NCI-H2029 treated with DMSO at 0.1 percent for 48 hours (cell line): ENCODE data around the gene ADSL.

ENCODE experiments used
- DNase-seq: peaks from one replicate; lab custom pipeline; 2025; lab: John Stamatoyannopoulos, UW

ADSL gene

DNA sequence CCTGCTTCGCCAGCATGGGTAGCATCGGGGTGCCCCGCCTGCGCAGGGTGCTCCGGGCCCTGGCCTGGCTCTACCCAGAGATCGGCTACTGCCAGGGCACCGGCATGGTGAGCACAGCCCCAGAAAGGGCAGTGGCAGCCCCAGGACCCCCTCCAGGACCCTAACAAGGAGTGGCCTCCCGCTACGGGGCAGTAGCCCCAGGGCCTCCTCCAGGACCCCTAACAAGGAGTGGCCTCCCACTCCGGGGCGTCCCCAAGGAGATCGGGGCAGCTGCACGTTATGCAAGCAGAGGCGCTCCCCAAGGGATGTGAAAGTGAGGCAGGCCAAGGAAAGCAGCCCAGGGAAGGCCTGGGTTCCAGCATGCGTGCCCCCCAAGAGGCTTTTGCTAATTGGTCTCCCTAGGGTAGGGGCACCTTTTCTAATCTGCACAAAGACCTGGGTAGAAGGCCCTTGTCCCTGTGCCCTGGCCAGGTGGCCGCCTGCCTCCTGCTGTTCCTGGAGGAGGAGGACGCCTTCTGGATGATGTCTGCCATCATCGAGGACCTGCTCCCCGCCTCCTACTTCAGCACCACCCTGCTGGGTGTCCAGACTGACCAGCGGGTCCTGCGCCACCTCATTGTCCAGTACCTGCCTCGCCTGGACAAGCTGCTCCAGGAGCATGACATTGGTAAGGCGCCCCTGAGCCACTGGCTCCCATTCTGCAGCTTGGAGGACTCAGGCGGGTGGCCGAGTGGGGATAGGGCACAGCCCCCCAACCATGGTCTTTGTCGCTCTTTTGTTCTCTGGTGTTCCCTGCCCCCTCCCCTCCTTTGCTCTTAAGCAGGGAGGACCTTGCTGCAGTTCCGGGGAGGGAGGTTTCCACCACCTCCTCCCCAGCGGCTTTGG is 59.1 kb downstream of the ADSL start:
- no peak for DNase-seq

DNA sequence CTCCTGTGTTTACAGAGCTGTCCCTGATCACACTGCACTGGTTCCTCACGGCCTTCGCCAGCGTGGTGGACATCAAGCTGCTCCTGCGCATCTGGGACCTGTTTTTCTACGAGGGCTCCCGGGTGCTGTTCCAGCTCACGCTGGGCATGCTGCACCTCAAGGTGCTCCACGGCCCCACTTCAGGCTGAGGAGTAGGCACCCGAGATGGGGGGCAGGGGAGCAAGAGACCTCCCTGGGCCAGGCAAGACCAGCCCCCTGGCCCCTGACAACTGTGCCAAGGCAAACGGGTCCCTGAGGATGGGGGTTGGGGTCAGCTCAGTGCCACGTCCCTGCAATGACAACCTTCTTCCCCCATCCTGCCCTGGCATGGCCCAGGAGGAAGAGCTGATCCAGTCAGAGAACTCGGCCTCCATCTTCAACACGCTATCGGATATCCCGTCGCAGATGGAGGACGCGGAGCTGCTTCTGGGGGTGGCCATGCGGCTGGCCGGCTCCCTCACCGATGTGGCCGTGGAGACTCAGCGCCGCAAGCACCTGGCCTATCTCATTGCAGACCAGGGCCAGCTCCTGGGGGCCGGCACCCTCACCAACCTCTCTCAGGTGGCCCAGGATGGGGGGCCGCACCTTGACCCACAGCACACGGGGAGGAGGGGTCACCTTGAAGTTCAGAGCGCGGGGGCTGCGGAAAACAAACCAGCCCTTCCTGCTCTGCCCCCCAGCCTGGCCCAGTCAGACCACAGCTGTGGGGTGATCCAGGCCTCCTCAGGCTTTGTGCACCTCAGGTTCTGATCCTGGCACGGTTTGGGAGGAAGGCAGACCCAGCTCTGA is 60.0 kb downstream of the ADSL start:
- no peak for DNase-seq

DNA sequence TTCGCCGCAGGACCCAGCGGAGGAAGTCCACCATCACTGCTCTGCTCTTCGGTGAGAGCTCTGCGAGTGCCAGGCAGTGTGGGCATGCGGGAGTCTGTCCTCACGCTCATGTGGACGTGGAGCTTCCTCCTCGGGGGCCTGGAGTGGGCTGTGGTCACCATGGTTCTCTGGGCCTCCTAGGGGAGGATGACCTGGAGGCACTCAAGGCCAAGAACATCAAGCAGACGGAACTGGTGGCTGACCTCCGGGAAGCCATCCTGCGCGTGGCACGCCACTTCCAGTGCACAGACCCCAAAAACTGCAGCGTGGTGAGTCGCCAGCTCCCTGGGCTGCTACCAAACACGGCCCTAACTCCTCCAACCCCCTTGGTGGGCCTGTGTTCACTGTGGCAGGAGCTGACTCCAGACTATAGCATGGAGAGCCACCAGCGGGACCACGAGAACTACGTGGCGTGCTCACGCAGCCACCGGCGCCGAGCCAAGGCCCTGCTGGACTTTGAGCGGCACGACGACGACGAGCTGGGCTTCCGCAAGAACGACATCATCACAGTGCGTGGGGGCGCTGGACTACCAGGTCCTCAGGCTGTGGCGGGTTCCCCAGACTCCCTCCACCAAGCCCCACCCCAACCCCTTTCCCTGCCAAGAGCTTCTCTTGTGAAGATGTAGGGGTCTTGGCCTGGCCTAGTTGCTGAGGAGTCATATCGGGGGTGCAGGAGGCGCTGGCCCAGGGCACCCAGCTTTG is 60.9 kb downstream of the ADSL start:
- no peak for DNase-seq

DNA sequence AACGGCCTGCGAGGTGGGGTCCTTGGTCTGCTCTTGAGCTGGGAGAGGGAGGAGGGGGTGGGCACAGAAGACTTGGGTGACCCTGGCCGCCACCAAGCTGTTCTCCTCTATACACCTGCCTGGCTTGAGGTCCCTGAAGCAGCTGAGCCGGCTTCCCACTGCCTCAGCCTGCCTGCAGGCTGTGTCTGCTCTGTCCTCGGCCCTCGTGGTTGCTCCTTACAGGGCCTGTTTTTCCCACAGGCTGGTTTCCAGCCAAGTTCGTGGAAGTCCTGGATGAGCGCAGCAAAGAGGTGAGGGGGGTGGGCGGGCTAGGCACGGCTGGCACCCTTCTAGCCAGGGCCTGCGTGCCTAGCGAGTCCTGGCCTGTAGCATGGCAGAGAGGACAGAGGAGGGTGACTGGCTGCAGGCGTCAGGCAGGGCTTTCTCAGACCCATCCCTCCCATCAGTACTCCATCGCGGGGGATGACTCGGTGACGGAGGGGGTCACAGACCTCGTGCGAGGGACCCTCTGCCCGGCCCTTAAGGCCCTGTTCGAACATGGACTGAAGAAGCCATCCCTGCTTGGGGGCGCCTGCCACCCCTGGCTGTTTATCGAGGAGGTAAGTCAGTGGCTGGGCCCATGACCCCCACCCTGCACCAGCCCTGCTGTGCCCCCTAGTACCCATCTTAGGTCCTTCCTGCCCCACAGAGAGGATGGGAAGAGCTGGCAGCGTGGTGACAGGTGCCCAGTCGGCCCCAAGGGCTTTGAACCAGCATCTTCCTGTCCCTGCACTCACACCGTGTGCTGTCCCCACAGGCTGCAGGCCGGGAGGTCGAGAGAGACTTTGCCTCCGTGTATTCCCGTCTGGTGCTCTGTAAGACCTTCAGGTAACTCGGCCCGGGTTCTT is 61.8 kb downstream of the ADSL start:
- no peak for DNase-seq

DNA sequence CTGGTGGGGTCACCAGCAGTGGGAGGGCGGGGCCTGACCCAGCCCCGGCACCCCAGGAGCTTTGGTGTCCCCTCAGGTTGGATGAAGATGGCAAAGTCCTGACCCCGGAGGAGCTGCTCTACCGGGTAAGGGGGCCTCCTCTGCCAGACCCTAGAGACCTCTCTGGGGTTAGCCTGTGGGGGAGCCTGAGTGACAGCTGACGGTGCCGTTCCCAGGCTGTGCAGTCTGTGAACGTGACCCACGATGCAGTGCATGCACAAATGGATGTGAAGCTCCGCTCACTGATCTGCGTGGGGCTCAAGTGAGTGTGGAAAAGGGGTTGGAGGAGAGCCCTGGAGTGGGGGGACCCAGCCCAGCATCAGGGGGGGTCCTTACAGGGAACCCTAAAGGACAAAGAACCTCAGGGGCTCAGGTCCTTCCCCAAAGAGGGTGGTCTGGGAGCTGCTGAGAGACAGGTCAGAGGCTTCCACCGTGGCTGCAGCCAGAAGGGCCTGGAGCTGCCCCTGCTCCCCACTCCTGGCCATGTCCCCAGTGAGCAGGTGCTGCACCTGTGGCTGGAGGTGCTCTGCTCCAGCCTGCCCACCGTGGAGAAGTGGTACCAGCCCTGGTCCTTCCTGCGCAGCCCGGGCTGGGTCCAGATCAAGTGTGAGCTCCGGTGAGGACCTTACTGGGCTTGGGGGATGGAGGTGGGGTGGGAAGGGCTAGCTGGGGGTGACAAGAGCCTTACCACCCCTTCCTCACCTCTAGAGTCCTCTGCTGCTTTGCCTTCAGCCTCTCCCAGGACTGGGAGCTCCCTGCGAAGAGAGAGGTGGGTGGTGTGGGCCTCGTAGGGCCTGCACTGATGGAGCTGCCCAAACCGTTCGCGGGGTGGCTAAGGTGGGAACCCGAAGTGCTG is 62.7 kb downstream of the ADSL start:
- DNase-seq: no peak

DNA sequence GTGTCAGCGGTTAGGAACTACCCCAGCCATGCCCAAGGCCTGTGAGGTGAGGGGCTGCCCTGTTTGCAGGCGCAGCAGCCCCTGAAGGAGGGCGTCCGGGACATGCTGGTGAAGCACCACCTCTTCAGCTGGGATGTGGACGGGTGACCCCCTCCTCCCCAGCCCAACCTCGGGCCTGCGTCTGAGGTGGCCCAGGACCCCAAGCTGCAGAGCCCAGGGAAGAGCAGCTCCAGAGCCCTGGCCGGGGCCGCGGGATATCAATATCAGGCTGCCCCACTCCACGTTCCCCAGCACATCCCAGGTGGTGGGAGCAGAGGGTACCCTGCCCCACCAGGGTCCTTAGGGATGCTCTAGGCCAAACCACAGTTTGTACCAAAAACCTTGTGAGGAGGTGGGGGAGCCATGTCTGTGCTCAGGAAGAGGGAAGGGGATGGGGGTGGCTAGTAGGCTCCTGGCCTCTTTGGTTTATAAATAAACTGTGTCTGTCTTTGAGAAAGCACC is 63.4 kb downstream of the ADSL start:
- DNase-seq: no peak

DNA sequence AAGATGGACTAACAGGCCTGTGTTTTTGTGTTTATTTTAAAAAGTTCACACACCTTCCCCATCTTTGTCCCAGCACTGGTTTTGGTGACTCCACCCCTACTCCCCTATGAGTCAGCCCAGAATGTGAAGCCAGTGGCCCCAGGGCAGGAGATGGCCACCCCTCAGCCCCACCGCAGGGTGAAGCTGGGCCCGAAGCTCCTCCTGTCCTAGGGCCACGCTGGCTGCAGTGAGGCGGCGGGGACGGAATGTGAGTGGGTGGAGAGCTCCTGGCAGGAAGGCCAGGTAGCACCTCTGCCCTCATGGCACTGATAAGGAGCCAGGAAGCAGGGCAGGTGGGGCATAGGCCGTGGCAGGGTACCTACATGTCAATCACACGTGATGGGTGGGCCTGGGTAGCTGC is 64.0 kb downstream of the ADSL start:
- DNase-seq: no peak

DNA sequence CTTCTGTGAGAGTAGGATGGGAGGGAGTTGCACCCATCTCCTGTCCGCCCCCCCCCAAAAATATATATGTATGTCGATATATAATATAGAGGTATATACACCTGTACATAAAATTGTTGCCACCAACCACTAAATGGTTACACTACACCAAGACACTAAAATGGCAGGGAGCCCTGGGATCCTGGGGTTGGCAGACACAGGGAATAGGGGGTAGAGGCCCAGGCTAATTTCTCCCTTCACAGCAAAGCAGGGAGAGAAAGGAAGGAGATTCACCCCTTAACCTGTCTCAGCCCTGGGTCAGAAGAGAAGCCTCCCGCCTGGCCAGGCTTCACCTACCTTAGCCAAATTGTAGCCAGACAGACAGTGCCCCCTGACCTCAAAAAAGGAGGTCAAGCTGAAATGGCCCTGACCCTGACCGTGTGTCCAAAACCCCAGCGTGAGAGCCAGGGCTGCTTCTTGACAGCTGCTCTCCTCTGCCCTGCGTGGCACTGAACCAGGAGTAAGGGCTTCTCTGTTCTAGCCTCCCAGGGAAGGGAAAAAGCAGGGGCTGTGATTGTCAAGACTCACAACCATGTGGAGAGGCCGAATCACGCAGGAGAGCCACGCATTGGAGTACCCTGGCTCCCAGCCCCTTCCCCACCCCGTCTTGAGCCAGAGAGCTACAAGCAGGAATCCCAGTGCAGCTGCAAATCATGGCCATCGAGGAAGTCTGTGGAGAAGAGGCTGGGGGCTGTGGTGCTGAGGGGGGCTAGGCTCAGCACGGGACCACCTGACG is 64.6 kb downstream of the ADSL start:
- no peak for DNase-seq

DNA sequence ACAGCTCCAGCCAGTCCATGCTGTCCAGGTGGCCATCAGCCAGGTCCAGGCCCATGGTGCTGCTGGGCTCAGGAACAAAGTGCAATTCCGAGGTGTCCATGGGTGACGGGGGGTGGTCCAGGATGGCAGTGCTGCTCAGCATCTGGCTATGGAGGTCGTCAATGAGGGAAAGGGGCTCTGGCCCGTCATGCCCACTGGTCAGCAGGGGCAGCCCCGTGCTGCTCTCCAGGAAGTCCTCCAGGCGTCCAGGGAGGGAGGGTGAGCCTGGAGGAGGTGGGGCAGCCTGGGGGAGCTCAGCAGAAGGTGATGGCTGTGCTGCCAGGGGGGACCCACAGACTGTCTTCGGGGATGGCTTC is 65.2 kb downstream of the ADSL start:
- DNase-seq: no peak

DNA sequence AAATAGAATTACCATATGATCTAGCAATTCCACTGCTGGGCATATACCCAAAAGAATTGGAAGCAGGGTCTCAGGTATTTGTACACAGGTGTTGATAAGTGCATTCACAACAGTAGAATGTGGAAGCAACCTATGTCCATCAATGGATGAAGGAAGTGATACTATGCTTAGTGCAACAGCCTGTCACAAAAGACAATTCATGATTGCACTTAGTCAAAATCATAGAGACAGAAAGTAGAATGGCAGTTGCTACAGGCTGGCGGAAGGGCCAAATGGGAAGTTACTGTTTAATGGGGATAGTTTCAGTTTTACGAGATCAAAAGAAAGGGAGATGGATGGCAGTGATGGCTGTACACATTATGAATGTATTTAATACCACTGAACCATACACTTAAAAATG is 66.1 kb downstream of the ADSL start:
- DNase-seq: no peak

DNA sequence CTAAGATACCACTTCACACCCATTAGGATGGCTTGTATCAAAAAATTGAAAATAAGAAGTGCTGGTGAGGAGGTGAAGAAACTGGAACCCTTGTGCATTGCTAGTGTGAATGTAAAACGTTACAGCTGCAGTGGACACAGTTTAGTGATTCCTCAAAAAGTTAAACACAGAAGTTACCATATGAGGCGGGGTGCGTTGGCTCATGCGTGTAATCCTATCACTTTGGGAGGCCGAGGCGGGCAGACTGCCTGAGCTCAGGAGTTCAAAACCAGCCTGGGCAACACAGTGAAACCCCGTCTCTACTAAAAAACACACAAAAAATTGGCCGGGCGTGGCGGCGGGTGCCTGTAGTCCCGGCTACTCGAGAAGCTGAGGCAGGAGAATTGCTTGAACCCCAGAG is 67.6 kb downstream of the ADSL start:
- DNase-seq: no peak

DNA sequence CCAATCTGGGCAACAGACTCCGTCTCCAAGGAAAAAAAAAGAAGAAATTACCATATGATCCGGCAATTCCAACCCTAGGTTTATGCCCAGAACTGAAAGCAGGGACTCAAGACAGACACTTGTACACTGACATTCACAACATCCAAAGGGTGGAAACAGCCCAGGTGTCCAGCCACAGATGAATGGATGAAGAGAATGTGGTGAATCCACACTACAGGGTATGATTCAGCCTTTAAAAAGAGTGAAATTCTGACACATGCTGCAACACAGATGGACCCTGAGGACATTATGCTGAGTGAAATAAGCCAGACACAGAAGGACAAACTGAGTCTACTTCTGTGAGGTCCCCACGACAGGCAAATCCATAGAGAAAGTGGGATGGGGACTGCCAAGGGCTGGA is 68.0 kb downstream of the ADSL start:
- DNase-seq: no peak

DNA sequence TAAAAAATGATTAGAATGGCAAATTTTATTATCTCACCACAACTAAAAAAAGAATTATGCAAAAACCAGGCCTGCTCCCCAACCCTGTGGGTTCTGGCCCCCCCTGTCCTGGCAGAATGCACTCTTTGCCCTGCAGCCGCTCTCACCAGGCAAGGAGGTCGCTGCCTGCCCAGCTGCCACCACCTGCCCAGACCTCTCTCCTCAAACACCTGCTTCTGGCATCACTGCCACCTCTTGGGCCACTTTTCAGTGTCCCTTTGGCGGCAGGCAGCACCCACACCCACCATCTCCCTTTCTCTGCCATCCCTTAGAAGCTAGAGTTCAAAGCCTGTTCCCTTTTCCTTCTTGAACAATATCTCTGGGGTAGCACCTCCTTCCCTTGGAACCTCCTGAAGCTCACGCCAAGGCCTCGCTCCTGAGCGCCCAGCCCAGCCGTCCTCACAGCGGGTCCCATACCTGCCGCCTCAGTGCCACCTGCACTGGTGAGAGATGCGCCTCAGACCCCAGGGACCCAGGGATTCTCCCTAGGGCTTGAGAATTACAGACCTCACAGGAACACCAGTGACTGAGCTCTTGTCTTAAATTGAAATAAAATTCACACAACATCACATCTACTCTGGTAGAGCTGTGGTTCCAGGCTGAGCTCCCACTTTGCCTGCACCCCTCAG is 68.7 kb downstream of the ADSL start:
- no peak for DNase-seq

DNA sequence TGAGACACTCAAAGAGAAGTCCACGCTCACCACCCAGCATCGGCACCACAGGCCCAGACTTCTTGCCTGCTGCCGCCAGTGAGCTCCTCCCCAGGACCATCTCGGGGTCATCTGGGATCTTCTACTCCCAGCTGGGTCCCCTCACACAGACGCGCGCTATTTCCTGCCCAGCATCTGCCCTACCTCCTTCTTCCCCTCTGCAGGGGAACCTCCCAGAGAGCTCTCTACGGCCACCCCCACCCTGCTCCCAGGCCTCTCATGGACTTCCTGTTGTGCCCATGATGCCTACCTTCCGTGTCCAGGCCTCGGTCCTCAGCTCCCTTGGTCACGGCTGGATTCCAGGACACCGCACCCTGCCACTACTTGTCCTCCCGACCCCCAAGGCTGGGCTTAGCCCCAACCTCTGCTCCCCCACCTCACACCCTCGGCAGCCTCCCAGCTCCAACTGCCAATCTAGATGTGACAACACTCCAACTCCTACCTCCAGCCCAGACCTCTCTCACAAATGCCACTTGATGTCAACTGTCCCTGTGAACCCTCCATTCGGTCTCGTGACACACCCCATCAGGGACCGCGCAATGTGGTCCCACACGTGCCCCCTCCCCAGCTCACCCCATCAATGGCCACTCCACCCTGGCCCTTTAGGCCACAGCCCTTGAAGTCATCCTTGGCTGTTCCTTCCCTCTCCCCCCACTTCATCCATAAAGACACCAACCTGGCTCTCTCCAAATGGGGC is 69.4 kb downstream of the ADSL start:
- no peak for DNase-seq

DNA sequence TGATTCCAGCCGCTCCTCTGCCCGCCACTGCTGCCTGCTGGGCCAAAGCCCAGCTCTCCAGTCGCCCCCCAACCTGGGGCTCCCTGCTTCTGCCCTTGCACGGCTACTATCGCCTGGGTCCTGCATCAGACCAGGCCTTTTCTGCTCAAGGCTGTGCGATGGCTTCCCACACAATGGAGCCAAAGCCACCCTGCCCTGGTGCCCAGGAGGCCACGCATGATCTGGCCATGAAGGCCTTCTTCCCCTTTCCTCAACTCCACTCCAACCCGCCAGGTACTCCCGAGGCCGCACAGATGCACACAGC is 69.9 kb downstream of the ADSL start:
- DNase-seq: no peak

DNA sequence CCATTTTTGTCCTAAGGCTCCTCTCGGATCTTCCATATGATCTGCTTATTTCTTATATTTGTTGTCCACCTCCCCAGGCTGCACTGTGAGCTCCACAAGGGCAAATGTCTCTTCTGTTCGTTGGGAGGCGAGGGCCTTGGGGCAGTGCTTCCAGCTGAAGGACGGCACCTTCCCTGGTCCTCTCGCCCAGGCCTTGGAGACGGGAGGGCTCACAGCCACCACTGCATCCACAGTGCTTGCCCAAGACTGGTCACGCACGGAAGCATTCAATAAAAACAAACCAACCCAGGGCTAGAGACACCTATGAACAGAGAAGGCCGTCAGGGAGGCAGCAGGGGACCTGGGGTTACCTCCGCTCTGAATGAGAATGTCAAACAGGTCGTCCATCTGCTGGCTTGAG is 70.3 kb downstream of the ADSL start:
- no peak for DNase-seq

DNA sequence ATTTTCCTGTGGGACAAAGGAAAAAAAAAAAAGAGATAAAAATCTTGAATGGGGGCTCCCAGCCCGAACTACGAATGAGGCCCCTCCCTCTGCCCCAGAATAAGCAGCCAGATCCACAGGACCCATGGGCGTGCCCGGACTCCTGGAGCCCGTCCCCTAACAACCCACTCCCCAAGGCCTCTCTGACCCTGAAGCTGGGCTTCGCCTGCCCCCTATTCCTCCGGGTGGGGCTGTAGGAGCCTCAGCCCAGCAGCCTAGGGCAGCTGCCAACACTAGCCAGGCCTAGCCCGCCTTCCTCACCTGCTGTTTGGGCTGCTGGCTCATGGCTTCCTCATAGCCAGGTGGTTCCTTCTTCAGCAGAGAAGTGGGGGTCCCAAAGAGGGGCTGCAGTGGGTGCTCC is 70.7 kb downstream of the ADSL start:
- no peak for DNase-seq

DNA sequence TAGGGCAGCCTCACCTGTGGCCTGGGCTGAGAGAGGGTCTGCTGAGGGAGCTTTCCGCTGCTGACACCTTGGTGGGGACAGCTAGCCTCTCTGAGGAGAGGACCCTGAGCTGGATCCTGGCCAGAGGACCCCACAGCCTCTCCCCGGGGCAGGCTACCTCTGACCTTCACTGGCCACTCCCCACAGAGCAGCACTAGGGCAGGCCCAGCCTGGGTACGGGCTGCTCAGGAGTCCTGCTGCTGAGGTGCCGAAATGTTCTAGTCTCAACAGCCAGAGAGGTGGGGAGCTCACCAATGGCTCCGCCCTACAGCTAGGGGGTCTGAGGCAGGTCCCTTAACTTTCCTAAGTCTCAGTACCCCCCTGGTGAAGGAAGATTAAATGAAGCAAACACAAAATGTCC is 71.6 kb downstream of the ADSL start:
- no peak for DNase-seq
